AML-193 (cell line): ENCODE data around the gene NEU3.
"Not testable (repeated sequence)": the region's sequence is repeated elsewhere in the genome, so short reads cannot be mapped to it uniquely, and the experiment has no call there.

Source experiments
- DNase-seq, 2 experiments: peaks; one replicate each; lab custom pipeline; 2025; lab: John Stamatoyannopoulos, UW

The NEU3 gene, protein sequence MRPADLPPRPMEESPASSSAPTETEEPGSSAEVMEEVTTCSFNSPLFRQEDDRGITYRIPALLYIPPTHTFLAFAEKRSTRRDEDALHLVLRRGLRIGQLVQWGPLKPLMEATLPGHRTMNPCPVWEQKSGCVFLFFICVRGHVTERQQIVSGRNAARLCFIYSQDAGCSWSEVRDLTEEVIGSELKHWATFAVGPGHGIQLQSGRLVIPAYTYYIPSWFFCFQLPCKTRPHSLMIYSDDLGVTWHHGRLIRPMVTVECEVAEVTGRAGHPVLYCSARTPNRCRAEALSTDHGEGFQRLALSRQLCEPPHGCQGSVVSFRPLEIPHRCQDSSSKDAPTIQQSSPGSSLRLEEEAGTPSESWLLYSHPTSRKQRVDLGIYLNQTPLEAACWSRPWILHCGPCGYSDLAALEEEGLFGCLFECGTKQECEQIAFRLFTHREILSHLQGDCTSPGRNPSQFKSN

DNA sequence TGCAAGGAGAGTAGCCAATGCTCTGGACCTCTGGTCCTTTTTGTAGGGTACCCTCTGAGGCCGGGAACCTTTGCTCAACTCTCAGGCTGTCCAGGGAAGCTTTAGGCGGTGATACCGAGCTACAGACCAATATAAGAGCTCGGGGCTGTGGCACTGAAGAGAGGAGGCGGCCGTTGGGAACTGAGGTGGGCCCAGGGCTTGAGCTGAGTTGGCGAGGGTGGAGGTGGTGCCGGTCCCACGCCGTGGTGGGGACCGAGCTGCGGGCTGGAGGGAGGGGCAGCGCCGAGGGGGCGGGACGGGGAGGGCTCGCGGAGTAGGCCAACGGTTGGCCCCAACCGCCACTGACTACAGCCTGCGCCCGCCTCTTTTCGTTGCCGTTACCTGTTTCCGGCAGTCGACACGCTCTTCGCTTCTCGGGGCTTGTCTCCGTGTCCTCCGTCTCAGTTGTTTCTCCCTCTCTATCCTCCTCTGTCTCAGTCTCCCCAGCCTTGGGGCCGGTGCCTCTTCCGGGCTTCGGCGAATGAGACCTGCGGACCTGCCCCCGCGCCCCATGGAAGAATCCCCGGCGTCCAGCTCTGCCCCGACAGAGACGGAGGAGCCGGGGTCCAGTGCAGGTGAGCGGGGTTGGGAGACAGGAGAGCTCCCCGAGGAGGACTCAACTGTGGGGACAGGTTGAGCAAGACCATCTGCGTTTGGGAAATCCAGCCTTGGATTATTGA is at the start of gene NEU3:
Gene NEU3 (plus strand): TSS at position 393 of the 719 bp plus-strand sequence. CDS start 128 bp downstream, at position 521.
- DNase-seq: peak; percentile 72 to 86

DNA sequence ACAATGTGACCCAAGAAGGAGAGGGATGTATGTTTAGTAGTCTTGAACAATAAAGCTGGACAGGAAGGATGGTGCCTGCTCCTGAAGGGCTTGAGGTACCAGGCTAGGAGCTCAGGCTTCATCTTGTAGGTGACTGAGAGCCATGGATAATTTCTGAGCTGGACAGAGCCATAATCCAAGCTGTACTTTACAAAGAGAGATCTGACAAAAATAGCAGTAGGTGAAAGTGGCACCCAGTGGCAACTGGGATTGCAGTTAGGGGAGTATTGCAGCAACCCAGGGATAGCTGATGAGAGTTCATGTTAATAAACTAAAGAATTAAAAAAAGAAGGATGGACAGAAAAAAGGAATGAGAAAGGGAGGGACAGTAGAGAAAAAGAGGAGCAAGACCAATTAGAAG is 47.2 kb upstream of the NEU3 start:
- DNase-seq: no peak

DNA sequence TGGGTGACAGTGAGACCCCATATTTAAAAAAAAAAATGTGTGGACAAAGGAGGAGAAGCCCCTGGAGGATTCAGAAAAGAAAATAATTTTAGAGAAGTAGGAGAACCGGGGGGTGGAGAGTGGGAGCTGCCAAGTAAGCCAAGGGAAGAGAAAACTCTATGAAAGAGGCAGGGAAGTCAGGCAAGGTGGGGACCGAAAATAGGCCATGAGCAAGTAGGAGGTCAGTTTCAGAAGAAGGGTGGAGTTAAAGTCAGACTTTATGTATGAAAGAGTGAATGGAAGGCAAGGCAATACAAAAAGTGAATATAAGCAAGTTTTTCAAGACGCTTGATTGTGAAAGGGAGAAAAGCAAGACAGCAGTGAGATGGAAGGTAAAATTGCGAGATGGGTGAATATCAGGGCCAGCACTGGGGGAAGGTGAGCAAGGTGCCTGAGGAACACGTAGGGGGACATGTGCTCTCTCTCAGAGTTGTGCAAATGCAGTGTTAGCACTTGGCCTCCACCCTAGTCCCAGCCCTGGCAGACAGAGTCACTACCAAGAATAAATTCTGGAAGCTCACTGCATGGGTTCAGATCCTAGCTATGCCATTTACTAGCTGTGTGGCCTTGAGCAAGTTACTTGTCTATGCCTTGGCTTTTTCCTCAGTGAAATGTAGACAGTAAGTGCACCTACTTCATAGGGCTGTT is 46.5 kb upstream of the NEU3 start:
- no peak for DNase-seq

DNA sequence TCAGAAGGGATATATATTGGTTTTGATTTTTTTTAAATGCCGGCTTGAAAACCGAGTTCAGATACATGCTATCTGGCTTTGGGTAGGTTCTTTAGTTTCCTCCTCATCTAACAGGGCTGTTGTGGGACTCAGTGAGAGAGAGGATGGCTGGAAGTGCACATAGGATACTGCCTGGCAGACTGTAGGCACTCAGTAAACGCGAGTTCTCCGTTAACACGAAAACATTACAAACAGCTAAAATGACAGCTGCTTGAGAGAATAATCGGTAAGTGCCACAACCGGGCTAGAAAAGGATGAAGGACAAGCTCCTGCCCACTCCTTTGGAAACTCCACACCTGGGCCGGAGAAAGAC is 40.2 kb upstream of the NEU3 start:
- DNase-seq: no peak

DNA sequence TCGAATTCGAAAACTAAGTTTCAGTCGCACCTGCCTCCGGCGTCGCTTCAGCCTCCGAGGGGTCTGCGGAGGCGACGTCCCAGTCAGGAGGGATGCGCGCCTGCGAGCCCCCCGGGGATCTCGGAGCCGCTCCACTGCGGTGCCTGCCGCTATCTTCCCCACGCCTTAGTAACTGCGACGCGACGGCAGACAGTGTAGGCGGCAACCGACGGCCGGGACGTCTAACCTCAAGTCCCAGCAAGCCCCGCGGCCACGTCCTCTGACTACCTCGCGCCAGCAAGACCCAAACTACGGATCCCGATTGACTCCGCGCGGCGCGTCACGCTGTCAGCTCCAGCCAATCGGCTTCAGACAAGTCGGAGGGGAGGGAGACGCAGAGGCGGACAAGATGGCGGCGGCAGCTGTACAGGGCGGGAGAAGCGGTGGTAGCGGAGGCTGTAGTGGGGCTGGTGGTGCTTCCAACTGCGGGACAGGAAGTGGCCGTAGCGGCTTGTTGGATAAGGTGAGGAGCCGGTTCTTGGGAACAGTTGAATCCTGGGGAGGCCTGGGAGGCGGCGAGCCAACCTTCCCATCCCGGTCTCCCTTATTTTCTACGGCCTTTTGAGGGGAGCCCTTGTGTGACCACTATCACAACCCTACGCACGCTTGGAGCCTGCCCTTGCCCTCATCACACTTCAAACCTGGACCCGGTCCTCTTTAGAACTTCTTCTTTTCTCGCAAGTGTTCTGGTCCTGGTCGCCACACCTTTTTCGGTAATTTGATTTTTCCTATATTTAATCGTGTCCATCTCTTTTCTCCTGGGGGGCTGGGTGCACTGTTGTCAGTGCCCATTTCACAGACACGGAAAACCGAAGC is 39.6 kb upstream of the NEU3 start, which contains the start of the genes SPCS2 and XRRA1:
Gene SPCS2 (plus strand): TSS at position 369 of the 855 bp plus-strand sequence. CDS start 20 bp downstream, at position 389.
Gene XRRA1 (minus strand): TSS at position 194 of the 855 bp plus-strand sequence. CDS start 8,213 bp downstream, outside the sequence.
- peak; percentile 95 to 97 for DNase-seq

DNA sequence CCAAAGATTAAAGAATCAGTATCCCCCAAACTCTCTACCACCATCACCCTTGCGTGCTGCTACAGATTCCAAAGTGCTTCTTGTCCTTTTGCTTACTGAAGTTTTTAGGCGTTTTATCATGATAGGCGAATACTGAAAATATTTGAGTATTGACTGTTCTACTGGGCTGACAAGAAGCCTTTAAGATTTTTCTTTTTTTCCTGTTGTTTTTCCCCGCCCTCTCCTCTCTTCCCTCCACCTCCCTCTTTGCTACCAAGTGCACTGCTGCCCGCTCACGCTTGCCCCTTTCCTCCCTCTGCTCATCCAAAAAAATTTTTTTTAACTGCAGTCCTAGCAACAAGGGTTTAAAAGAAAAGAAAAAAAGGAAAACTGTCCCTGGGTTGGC is 39.0 kb upstream of the NEU3 start:
- no peak for DNase-seq

DNA sequence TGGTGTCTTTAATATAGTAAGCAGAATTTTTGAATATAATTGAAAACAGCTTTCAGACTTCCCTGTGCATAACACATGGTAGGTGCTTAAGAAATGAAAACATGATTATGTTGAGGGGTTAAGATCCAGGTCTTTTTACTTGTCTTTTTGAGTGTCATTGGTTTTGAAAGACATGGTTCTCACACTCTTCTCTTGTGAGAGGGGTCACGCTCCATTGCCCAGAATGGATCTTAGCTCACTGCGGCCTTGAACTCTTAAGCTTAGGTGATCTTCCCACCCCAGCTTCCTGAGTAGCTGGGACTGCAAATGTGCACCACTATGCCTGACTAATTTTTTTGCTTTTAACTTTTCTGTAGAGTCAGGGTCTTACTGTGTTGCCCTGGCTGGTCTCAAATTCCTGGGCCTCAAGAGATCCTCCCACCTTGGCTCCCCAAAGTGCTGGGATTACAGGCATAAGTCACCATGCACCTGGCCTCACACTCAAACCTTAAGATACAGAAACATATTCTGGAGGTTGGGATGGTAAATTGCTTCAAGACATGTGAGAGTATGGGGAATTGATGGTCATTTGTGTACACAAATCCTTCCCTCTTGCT is 38.3 kb upstream of the NEU3 start:
- DNase-seq: no peak

DNA sequence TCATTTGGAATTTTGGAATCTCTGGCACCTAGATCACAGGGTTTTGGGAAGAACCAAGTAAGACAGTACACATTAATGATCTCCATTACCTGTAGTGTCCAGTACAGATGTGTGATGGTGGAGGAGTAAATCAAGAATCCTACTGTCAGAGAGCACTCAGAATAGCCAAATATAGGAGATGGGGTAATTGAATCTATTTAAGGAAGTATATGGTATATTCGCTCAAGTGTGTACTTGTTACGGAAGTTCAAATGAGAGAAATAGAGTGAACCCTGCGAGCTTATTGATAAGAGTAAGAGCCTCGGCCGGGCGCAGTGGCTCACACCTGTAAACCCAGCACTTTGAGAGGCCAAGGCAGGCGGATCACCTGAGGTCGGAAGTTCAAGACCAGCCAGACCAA is 37.5 kb upstream of the NEU3 start:
- DNase-seq: no peak

DNA sequence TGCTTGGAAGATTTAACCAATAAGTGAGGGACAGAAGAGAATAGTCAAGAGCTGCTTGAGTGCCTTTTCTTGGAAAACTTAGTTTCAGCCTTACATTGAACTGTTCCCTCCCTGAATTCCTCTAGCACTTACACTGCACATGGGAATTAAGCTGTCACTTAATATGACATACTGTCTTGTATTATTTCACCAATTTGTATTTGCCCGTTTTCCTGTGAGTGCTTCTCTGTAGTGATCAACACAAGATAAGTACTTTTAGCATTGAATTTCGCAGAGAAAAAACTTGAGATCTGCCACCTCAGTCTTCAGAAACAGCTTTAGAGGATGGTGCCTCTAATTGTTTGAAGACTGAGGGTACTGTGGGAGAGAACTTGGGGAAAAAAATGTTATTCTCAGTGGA is 36.0 kb upstream of the NEU3 start:
- no peak for DNase-seq

DNA sequence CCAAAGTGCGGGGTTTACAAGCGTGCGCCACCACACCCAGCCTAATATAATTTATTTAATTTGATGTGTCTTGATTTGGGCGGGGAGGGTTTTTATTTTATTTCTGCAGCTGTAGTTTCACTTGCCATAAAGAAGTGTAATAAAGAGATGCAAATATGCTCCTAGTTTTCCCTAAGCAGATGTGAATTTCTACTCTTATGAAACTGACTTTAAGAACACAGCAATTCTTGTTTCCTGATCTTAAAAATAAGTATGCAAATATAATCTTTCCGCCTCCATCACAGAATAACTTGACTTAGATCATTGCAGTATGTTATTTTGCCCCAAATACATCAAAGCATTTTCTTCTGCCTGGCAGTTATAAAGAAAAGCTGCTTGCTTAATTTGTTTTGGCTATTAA is 35.3 kb upstream of the NEU3 start:
- no peak for DNase-seq

DNA sequence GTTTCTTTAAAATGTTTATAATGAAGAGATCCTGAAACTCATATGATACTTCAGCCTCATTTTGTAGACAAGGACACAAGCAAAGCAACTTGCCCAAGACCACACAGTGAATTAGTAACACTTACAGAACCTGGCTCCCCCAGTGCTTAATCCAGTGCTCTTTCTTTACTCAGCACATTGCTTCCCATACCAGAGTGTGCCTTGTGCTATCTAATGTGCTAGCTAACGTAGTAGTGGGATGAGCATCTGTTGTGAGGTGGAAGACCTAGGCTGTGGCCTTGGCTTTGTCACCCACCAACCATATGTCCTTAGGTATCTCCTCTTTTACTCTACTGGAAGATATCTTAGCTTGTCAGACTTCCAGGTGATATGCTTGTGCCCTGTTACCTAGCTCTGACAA is 34.5 kb upstream of the NEU3 start:
- no peak for DNase-seq

DNA sequence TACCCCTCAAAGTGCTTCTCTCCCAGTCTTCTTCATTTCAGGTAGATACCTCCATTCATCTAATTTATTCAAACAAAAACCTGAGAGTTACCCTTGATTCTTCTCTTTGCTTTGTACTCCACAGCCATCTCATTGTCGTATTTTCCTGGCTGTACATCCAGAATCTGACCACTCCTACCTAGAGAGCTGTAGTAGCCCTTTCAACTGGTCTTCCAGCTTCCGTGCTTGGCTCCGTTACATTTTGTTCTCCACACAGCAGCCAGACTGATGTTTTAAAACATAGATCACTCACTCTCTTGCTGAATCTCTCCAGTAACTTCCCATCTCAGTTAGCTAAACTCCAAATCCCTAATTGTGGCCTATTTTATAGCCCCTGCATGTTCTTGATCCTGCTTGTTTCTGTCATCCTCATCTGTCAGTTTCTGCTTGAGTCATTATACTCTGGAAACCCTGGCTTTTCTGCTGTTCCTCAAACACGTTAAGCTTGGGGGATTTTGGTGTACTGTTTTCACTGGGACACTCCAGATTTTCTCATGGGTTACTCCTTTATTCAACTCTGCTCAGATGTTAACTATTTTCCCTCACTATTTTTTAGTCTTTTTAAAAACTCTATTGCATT is 32.2 kb upstream of the NEU3 start:
- DNase-seq: no peak

DNA sequence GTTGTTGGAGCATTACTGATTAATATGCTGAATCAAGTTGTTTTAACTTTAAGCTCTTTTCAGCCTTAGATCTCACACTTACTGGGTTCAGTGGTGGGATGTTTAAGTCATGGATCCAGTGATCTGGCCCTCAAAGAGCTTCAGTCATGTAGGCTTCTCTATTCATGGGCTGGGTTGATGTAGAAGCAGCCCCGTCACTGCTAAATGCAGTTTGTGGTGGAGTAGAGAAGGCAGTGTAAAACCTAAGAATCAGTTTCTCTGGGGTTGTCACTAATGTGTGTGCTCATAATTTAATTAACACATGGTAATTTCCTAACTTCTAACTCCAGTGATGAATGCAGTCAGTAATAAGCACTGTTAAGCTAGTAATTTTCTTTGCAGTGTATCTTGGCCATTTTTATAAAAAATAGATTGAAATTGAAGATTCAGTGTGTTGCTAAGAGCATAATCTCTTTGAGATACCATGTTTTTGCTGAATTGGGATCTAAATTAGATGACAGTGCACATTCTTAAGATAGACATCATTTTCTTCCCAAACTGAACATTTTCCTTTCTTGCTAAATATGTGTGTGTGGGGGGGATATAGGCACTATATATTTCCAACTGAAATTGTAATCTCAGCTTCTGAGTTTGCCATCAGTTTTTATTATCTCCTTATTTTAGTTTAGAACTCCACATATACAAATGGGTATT is 30.6 kb upstream of the NEU3 start:
- DNase-seq: no peak

DNA sequence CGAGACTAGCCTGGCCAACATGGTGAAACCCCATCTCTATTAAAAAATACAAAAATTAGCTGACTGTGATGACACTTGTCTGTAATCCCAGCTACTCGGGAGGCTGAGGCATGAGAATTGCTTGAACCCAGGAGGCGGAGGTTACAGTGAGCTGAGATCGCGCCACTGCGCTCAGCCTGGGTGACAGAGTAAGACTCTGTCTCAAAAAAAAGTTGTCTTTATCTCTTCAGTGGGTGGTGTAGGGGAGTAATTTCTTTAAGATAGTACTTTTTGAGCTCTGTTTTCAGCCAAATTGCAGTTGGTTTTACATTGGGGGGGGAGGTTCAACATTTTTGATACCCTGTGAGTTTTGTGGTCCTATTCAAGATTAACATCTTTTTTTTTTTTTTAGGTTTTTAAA is 28.6 kb upstream of the NEU3 start:
- DNase-seq: not testable (repeated sequence)

DNA sequence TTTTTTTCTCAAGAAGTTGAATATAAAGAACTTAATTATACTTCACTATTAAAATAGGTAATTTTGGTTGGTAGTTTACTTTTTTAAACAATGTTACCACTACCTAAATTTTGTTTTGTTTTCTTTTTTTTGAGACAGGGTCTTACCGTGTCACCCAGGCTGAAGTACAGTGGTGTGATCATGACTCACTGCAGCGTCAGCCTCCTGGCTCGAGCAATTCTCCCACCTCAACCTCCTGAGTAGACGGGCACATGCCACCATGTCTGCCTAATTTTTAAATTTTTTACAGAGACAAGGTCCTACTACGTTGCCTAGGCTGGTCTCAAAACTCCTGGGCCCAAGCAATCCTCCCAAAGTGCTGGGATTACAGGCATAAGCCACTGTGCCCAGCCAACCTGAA is 22.1 kb upstream of the NEU3 start:
- DNase-seq: no peak

DNA sequence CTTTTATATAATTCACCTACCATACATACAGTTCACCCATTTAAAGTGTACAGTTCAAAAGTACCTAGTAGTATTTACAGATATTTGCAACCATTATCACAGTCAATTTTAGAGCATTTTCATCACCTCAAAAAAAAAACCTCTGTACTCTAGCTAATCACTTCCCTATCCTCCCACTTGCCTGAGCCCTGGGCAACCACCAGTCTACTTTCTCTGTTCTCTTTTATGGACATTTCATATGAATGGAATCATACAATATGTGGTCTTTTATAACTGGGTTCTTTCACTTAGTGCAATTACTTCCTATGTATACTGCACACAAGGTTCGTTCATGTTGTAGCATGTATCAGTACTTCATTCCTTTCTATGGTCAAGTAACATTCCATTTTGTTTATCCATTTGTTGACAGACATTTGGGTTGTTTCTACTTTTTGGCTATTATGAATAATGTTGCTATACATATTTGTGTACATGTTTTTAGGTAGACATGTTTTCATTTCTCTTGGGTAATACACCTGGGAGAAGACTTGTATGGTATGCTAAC is 17.8 kb upstream of the NEU3 start:
- no peak for DNase-seq

DNA sequence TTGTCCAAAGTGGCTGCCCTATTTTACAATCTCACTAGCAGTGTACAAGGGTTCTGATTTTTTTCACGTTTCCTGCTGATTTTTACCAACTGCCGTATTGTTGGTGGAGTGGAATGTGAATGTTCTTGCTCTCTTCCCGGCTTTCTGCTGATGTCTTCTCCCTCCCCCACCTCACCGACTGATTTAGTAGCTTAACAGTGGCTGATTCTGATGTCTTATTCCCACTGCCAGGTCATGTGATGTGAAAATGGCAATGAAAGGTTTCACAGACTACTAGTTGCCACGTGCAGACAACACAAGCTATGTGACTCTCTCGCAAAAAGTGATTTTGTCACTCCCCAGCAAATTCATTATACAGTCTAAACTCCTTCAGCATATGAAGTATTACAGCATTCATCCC is 17.3 kb upstream of the NEU3 start:
- no peak for DNase-seq

DNA sequence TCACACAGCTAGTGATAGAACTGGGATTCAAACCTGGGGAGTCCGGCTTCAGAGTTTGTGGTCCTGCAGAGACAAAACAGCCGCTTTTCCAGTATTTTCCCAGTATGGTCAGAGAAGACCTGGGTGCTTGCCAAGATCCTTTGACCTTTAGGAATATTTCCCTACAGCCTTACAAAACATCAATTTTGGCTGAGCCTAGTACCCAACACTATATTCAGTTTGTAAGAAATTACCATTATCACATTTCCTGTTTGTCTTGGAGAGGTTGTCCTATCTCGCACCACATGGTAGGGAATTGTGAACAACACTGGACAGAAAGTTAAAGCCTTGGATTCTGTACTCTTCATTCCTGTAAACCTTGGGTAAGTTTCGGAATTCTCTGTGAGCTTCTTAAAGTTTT is 10.7 kb upstream of the NEU3 start:
- no peak for DNase-seq

DNA sequence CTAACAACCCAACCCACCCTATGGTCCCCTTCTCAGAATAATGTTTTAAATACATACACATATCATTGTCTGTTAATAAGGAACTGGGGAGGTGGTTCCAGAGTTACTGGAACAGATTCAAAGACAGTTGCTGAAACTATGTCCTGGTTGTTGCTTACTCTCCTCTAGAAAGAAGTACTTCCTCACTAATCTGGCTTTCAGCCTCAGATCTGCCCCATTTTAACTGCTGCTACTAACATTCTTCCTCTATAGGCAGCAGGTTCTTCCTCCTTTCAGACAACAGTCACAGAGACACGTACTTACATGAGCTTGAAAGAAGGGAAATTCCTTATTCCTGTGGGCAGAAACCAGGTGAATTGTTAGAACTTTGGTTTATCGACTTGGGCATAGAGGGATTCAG is 8.1 kb upstream of the NEU3 start:
- peak; percentile 62 for DNase-seq

DNA sequence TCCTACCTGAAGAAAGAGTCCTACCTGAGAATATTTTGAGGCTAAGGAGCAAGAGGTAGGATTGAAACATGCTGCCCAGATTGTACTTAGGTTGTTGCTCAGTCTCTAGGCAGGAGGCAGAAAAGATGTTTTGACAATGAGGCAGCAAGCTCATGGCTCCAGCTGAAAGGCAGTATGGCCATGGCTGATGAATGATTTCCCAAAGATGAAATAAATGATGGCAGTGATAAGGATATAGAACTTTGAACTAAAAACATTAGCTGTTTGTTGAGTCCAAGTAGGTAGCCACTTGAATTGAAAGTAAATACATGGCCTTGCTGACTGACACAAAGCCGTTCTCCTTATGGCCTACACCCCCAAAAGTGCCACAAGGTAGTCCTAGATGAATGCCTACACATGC is 6.8 kb upstream of the NEU3 start:
- no peak for DNase-seq
